Activated CD4-positive, CD25-positive, alpha-beta regulatory T cell treated with anti-CD3 and anti-CD28 coated beads, Interleukin-2, amount 50 U/mL, for 24 hours (primary cell): Measurements from ENCODE around the gene SUPV3L1.
"Not testable (repeated sequence)": the region's sequence is repeated elsewhere in the genome, so short reads cannot be mapped to it uniquely, and the experiment has no call there.

Source experiments
- ATAC-seq, 2 donors: fragments of 150-1000 bp; cut with Tn5 transposase; one replicate each; pipeline ENCODE4 v1.10.0; 2021; ENCODE audit warnings: mild to moderate bottlenecking in 1 of 2, moderate library complexity in 1 of 2

SUPV3L1 gene

GRCh38 chr10:69232736-69233480 is 52.9 kb downstream of the SUPV3L1 start:
- ATAC-seq: no peak

GRCh38 chr10:69234447-69234846 is 54.4 kb downstream of the SUPV3L1 start:
- no peak for ATAC-seq

- peak; percentile 95 for ATAC-seq
Measured at GRCh38 chr10:69237528-69238159, 57.6 kb downstream of the SUPV3L1 start.

GRCh38 chr10:69239136-69239535 is 59.1 kb downstream of the SUPV3L1 start:
- no peak for ATAC-seq

- no peak for ATAC-seq
Measured at GRCh38 chr10:69239816-69240434, 59.9 kb downstream of the SUPV3L1 start.

- no peak for ATAC-seq
Measured at GRCh38 chr10:69240455-69240854, 60.4 kb downstream of the SUPV3L1 start.

- ATAC-seq: no peak
Measured at GRCh38 chr10:69241575-69241974, 61.5 kb downstream of the SUPV3L1 start.

- ATAC-seq: no peak
Measured at GRCh38 chr10:69242040-69242851, 62.2 kb downstream of the SUPV3L1 start.

- no peak for ATAC-seq
Measured at GRCh38 chr10:69242852-69243212, 62.8 kb downstream of the SUPV3L1 start.

- ATAC-seq: no peak
Measured at GRCh38 chr10:69243817-69244216, 63.8 kb downstream of the SUPV3L1 start.

- no peak for ATAC-seq
Measured at GRCh38 chr10:69246036-69246435, 66.0 kb downstream of the SUPV3L1 start.

- ATAC-seq: no peak
Measured at GRCh38 chr10:69246581-69247312, 66.7 kb downstream of the SUPV3L1 start.

GRCh38 chr10:69247313-69247710 is 67.3 kb downstream of the SUPV3L1 start:
- ATAC-seq: no peak

GRCh38 chr10:69248117-69248730 is 68.2 kb downstream of the SUPV3L1 start:
- no peak for ATAC-seq

GRCh38 chr10:69250041-69250440 is 70.0 kb downstream of the SUPV3L1 start:
- no peak for ATAC-seq

- ATAC-seq: not testable (repeated sequence)
Measured at GRCh38 chr10:69251417-69251816, 71.4 kb downstream of the SUPV3L1 start.

- no peak for ATAC-seq
Measured at GRCh38 chr10:69253171-69253570, 73.1 kb downstream of the SUPV3L1 start.

GRCh38 chr10:69254877-69255276 is 74.8 kb downstream of the SUPV3L1 start:
- no peak for ATAC-seq
